NCI-H1092 (cell line): ENCODE measurements around the gene STAB1.
"Not testable (repeated sequence)": the region's sequence is repeated elsewhere in the genome, so short reads cannot be mapped to it uniquely, and the experiment has no call there.

Experiments
- DNase-seq: peaks from one replicate; lab custom pipeline; 2025; lab: John Stamatoyannopoulos, UW

Gene STAB1

DNA sequence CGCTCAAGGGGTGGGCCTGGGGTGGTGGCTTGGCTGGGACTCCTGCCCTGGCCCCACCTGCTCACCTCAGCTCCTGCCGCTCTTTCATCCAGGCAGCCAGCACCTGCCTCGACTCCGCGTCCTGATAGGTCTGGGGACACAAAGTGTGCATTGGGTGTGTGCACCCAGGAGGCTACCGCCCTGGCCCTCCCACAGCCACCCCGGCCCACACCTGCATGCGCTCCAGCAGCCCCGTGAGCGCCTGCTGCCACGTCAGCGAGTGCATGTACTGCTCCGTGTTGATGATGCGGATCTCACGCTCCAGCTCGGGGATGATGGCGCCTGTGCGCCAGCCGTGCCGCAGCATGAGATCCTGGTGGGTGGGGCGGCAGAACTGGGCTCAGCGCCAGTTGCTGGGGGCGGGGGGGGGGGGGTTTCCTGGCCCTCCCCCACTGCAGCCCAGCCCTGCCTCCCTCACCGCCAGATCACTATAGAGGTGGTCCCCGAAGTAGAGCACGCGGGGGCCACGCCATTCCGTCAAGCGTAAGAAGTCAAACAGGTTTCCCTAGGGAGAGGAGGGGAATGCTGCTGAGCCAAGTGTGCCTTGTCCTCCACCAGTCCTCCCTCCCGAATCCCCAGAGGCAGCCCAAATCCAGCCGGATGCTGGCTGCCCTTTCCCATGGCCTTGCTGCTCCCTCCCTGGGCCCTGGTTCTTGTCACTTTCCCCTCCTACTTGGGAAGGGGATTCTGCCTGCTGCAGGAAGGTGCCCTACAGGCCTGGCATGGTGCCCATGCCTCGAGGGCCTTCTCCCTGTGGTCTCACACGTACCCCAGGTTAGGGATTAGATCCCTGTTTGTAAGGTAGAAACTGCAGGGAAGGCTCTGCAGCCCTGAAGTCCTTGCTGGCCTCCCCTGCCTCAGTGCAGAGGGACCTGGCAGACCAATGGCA is 29.9 kb downstream of the STAB1 start:
- no peak for DNase-seq

DNA sequence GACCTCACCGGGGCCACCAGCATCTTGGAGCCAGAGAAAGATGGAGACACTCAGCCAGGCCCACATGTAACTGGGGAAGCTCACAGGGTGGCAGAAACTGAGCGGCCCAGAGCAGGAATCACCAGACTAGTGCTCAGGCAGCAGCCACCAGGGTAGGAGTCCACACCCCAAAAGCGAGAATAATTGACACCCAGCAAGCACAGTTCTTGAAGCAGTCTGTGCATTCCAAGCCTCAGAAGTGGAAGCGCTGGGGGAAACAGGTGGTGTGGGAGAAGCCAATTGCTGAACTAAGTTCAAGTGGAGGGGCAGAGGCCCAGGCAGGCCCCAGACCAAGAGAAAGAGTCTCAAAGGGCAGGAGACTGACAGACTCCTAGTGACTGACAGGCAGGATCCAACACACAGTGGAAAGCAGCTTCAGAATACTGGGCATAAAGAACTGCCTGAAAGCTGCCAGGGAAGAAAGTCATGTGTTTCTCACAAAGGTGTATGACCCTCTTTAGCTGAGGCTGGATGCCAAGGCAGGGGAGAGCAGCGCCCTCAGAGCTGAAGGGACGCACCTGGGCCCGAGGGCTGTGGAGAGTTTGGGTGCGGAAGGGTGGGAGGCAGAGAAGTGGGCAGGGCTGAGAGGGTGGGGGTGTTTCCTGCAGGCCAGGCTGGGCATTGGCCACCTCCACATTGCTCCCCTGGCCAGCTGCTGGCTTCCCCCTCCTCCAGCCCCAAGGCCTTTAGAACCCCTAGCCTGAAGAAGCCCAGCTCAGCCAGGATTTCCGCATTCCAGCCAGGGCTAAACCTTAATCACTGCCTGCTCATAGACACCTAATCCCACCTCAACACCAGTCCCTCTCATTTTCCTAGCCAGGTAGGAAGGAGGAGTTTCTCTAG is 30.8 kb downstream of the STAB1 start:
- no peak for DNase-seq

DNA sequence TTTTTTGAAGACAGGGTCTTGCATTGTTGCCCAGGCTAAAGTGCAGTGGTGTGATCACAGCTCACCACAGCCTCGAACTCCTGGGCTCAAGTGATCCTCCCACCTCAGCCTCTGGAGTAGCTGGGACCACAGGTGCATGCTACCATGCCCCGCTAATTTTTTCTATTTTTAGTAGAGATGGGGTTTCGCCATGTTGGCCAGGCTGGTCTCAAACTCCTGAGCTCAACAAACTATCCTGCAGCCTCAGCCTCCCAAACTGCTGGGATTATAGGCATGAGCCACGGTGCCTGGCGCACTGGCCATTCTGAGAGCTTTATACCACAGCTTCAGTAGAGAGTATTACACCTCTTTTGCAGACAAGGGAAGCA is 31.5 kb downstream of the STAB1 start:
- DNase-seq, result not testable (repeated sequence)

DNA sequence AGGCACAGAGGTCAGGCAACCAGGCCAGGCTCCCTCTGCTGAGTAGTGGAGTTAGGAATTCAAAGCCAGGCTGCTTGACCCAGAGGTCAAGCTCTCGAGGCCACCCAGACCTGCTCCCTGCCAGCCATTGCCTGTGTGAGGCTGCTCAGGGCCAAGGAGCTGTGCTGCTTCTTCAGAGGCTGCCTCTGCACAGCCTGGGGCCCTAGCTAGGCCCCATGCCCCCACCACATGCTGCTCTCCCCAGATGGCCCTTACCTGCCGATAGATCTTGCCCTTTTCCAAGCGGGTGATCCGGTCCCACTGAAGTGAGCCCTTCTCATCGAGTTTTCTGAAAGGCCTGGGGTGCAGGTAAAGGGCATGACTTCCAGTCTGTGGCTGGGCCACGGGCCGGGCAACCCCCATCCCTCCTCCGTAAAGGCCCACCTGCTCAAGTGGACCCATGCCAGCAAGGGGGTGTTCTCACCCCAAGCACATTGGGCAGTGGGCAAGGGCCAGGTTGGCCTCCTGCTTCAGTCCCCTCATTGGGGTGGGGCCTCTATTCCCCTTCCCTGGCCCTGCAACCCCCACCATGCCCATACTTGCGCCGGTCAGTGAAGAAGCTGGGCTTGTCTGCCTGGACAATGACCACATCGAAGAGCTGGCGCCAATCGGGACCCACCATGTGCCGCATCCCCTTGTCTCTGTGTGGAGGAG is 32.0 kb downstream of the STAB1 start:
- no peak for DNase-seq

- no peak for DNase-seq
These were observed 32.8 kb downstream of the STAB1 start for GRCh38 chr3:52527732-52528585.

- no peak for DNase-seq
These were observed 33.6 kb downstream of the STAB1 start for GRCh38 chr3:52528586-52529375.

DNA sequence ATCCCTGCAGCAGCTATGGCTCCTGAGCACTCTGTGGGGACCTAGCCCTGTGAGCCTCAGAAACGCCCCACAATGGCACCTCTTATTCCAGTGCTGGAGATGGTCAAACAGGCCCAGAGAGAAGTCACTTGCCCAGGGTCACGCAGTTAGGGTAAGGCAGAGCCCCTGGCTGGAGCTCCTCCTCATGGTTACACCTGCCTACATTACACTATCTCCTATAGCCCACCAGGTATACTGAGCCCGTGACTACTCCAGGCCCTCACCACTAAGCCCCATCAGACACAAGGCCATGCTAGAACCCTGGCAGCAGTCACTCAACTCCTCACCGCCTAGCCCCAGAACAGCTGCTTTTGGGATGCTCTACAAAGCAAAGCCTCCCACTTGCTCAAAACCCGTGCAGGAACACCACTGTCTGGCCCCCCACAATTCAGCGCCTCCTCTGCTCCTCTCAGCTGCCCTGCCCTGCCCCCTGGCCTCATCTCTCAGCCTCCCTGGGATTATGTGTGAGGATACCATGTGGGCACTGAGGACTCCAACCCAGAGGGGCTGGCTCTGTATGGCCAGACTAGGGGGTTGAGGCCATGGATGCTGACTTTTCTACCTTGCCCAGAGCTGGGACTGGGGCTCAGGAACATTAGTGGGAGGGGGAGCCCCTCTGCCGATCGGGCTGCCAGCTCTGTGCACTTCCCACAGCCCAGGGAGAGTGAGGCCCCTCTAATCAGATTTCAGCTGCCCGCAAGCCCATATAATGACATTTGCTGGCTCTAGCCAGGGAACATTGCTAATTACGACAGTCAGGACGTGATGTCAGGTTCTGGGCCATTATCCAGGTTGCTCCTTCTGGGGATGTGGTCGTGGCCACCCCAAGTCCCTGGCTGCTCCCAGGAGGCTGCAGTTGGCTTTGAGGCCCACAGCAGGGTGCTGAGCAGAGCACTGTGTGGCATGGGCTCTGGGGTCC is 34.5 kb downstream of the STAB1 start:
- no peak for DNase-seq

GRCh38 chr3:52530918-52531826 is 36.0 kb downstream of the STAB1 start:
- DNase-seq, result no peak

- DNase-seq, result no peak
These were observed 36.9 kb downstream of the STAB1 start for GRCh38 chr3:52531860-52532516.

- DNase-seq, result no peak
These were observed 37.3 kb downstream of the STAB1 start for GRCh38 chr3:52532517-52532837.

DNA sequence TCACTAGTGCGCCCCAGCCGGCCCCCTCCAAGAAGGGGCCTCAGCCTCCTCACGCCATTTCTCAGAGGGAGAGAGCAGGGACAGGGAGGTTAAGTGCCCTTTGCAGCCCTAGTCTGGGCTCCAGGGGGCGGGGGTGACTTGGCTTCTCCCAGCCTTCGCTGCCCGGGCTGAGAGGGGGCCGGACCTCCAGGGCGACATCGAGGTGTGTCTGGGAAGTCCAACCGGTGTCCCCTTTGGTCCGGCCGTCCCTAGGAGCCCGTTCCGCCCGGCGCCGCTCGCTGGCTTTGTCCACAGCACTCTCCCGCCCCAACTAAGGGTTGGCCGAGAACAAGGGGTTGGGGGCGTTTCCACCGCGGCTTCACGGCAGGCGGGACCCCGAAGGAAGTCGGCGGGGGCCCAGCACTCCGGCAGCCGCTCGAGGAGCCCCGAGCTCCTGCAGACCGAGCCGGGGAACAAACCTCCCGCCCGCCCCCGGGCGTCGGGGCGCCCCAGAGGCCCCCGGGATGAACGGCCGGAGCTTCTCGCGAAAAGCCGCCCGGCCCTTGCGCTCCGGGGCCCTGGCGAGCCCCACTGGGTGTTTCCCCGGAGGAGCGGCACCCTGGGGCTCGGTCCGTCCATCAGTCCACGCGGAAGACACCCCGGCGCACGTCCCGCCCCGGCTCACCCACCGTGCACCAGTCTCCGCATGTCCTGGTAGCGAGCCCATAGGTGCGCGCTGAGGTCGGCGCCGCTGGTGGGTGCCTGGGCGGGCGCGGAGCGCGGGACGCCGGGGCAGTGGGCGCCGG is 37.9 kb downstream of the STAB1 start:
- no peak for DNase-seq

DNA sequence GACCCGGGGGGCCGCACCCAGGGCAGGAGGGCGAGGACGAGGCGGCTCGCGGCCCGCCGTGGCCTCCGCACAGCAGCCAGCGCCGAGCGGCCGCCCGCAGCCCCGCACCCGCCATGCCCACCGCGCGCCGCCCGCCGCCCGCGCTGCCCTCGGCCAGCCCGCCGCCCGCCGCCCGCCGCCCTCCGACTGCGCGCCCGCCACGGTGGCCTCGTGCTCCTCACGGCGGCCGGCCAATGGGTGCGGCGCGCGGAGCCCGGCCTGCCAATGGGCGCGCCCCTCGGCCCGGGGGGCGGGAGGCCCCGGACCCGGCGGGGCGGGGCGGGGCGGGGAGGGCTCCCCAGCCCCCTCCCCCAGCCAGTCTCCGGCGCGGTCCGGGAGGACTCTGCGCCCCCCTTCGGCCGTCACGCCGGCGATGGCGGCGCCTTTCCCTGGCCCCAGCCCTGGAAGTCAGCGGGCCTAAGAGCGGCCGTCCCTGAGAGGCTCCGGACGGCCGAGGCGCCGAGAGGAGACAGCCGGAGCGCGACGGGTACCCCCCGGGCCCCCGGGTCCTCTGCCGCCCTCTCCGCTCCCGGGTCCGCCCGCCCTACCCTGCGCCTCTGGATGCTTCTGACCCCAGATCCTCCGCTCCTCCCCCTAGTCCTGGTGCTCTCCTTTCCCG is 38.6 kb downstream of the STAB1 start, which contains the start of gene NT5DC2:
Gene NT5DC2, minus strand, starts transcription at position 235 of the 658 bp plus-strand sequence. Its CDS starts 120 bp downstream, at position 115.
- peak; percentile 57 for DNase-seq

DNA sequence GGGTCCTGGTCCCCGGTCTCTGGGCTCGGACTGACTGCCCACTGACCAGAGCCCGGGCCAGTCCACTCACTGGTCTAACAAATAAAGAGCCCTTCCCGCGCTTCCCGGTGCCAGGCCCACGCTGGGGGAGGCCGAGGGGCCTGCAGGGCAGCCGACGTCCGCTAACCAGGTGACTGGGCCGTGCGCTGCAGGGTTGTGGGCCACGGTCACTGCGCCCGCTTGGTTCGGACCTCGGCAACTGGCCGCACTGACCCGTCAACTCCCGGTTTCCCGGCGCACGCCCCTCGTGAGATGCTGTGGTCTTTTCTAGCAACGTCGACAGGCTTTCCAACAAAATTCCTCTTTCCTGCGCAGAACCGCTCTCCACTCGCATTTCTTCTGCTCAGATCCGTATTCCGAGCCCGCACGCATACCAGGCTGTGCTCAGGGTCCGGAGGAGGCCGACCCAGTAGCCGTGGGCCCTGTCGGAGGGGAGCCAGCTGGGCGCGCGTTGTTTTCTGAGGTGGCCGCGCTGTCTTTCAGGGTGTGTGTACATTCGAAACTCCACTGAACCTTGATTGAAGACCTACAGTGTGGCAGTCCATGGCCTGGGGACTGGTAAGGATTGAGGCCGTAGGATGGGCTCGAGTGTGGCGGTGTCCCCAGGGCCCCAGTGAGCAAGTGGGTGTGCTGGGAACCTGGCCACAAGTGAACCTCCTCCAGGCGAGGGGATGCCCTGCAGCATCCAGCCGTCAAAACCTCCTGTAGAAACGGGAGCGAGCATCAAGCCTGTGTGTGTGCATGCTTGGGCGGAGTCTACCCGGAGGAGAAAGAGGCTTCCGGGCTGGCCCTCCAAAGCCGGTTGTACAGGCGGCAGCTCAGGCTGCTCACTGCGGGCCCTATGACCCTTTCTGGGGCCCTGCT is 39.4 kb downstream of the STAB1 start:
- DNase-seq, result peak; percentile 42

DNA sequence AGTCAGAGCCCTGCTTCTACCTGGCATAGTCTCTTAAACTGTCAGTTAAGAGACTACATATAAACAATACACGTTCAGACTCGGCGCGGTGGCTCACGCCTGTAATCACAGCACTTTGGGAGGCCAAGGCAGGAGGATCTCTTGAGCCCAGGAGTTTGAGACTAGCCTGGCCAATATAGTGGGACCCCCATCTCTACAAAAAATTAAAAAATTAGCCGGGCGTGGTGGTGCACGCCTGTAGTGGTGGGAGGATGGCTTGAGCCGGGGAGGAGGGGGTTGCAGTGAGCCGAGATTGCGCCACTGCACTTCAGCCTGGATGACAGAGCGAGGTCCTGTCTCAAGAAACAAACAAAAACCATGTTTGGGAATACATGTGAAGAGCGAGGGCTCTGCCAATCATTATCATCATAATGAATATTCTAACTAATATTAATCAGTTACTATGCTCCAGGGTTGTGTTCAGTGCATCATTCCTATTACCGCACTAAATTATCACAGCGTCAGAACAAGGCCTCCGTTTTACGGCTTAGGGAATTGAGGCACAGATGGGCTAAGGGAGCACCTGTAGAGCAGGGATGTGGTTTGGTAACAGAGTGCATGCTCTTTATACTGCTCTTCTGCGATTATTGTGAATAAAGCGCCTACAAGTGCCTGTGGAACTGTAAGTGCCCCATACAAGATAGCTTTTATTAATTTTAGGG is 40.4 kb downstream of the STAB1 start:
- no peak for DNase-seq

DNA sequence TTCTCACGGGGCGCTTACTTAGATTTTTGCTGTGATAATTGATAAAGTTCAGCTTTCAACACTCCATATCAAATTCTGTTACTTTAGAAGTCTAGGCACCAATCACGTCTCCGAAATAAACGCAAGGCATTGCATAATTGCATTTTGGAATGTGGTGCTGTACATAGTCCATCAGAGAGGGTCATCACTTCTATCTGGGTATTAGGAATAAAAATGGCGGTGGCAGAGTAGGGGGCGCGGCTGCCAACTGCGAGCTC is 40.9 kb downstream of the STAB1 start:
- DNase-seq, result no peak
